Activated T-cell treated with anti-CD3 and anti-CD28 coated beads for 24 hours (primary cell): ENCODE data around the gene ZNF534.
"Not testable (repeated sequence)": the region's sequence is repeated elsewhere in the genome, so short reads cannot be mapped to it uniquely, and the experiment has no call there.

Experiments used
- DNase-seq: peaks from one replicate; pipeline ENCODE4 v3.0.0-alpha.2; 2020; ENCODE audit warnings: low read depth

Gene ZNF534

DNA sequence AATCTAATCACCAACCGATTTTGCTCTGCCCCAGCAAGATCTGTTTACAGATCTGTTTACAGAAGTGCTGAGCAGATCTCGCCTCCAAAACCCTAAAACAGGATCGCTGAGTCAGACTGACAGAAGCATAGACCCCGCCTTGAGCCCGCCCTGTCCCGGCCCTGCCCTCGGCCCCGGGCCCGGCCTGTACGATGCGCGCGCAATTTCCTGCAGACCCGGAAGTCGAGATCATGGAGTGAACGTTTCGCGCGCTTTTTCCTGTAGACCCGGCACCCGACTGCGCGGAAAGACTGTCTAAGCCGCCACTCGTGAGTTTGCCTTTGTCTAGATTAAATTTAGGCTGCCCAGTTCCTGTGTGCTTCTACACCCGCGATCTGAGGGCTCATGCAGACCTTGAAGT is at the start of gene ZNF534:
Gene ZNF534, plus strand, starts transcription at position 212 of the 400 bp plus-strand sequence. CDS start 2,327 bp downstream, outside the sequence.
- DNase-seq = no peak

- no peak for DNase-seq
These were observed 37.8 kb upstream of the ZNF534 start for GRCh38 chr19:52391135-52391534.

DNA sequence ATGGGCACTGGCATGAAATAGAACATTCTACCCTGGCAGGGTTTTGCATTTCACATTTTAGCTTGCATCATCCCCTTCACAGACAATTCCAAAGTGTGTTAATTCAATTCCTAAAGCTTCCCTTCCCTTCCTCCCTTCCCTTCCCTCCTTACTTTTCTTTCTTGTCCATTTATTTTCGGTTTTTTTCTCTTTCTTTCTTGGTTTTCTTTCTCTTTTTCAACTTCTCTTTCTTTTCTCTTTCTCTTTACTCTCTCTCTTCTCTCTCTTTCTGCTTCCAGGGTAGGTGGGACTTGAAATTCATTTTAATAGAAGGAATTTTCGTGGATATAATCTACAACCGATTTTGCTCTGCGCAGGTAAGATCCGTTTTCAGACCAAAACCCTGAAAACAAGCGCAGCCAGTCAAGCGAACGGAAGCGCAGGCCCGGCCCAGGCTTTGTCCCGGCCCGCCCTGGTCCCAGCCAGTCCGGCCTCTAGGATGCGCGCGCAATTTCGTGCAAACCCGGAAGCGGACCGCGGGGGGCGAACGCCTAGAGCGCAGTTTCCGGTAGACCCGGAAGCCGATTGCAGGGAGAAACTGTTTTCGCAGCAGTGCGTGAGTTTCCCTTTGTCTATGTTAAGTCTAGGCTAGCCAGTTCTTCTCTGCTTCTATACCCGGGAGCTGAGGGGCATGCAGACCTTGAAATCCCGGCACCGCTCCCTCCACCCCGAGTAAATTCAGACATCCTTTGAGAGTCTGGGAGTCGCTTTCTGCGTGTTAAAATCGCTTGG is 31.5 kb upstream of the ZNF534 start, which contains the start of gene ZNF528:
Gene ZNF528, plus strand, starts transcription at position 540 of the 771 bp plus-strand sequence. CDS start 4,165 bp downstream, outside the sequence.
- DNase-seq = peak; percentile 91

- DNase-seq = no peak
These were observed 30.9 kb upstream of the ZNF534 start for GRCh38 chr19:52398081-52398441.

DNA sequence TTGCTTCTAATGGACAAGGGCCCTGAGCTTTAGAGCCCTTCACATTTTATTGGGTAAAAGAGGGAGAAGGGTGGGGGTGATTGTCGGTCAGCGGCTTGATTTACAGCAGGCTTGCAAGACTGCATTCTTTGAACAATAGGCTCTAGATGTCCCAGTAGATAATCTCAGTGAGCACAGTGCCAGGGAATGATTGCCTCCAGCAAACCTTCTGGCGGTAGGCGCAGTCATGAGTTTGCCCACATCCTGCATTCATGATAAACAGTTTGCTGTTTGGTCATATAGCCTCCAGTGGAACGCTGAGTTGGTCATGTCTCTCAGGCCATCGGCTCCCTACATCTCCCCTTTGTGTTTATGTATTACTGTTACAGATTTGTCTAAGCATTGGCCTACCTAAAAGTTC is 18.7 kb upstream of the ZNF534 start:
- no peak for DNase-seq

- DNase-seq = no peak
These were observed 13.2 kb upstream of the ZNF534 start for GRCh38 chr19:52415711-52416110.

DNA sequence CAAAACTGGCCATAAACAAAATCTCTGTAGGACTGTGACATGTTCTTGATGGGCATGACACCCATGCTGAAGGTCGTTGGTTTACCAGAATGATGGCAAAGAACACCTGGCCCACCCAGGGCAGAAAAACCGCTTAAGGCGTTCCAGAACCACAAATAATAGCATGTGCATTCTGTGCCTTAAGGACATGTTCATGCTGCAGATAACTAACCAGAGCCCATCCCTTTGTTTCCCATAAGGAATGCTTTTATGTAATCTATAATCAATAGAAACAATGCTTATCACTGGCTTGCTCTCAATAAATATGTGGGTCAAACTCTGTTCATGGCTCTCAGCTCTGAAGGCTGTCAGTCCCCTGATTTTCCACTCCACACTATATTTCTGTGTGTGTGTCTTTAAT is 13.2 kb downstream of the ZNF534 start:
- no peak for DNase-seq

GRCh38 chr19:52444506-52444905 is 15.6 kb downstream of the ZNF534 start:
- no peak for DNase-seq

DNA sequence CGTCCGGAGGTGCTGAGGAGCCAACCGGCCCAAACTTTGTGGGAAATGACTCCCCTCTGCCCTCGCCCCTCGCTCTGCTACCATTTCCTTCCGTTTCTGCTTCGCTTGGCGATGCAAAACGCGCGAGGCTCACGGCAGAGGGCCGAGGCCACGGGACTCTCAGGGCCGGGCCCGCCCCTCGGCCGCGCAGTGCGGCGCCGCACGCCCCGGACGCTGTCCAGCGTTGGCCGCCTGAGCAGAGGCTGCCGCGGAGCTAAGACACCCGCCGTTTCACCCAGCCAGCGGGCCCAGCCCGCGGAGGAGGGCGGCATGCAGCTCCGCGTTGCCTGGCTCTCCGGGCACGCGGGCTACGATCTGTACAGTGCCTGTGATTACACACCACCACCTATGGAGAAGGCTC is 22.3 kb downstream of the ZNF534 start:
- no peak for DNase-seq

DNA sequence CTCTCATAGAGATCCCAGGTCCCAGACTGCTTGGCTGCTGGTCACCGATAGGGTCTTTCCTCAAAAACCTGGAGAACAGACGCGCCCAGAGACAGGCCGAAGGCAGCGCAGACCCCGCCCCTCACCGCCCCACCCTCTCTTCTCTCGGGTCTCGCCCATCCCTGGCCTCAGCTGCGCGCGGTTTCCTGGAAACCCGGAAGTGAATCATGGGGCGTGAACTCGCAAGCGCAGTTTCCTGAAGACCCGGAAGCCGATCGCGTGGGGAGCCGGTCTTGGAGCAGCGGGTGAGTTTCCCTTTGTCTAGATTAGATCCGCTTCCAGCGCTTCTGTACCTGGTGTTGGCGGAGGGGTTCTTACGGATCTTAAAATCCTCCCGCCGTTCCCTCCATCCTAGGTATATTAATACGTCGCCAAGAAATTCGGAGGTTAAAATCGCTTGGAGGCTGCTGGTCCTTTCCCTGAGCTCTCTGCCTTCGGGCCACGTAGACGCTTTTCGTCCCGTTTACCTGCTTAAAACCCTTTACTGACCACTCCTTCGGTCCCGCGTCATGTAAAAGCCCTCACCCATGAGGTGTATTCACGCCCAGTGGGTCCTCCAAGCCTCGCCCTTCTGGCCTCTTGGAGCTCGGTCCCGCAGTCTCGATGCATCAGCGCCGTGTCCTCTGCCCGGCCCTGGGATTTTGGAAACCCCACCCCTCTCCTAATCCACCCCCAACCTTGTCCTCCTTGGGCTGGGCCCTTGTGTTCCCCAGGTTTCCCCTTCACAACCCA is 24.6 kb downstream of the ZNF534 start, which contains the start of gene ZNF578:
Gene ZNF578, plus strand, starts transcription at position 230 of the 771 bp plus-strand sequence. CDS start 48,293 bp downstream, outside the sequence.
- DNase-seq = peak; percentile 59

- no peak for DNase-seq
These were observed 36.0 kb downstream of the ZNF534 start for GRCh38 chr19:52464798-52465470.

DNA sequence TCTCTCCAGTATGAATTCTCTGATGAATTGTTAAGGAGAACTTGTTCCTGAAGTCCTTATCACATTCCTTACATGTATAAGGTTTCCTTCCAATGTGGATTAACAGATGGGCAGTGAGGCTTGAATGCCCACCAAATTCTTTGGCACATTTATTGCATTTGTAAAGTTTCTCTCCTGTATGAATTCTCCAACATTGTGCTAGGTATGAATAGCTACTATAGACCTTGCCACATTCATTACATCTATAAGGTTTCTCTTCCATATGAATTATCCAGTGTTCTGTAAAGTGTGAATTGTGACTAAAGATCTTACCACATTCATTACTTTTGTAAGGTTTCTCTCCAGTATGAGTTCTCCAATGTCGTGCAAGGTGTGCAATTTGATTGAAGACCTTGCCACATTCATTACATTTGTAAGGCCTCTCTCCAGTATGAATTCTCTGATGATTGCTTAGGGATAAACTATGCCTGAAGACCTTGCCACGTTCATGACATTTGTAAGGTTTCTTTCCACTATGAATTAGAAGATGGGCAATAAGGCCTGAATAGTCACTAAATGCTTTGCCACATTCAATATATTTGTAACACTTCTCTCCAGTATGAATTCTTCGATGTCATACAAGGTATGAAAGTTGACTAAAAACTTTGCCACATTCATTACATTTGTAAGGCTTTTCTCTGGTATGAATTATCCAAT is 44.9 kb downstream of the ZNF534 start:
- no peak for DNase-seq

DNA sequence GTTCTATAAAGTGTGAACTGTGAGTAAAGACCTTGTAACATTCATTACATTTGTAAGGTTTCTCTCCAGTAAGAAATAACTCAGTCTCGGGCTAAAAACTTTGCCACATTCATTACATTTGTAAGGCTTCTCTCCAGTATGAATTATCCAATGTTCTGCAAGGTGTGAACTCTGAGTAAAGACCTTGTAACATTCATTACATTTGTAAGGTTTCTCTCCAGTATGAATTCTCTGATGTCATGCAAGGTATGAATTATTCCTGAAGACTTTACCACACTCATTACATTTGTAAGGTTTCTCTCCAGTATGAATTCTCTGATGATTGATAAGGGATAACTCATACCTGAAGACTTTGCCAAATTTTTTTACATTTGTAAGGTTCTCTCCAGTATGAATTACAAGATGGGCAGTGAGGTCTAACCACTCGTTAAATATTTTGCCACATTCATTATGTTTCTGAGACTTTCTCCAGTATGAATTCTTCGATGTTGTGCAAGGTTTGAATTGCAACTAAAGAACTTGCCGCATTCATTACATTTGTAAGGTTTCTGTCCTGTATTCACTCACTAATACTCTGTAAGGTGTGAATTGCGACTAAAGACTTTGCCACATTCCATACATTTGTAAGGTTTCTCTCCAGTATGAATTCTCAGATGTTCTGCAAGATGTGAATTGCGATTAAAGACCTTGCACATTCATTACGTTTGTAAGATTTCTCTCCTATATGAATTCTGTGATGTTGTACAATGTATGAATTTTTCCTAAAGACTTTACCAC is 45.6 kb downstream of the ZNF534 start:
- DNase-seq = no peak

- not testable (repeated sequence) for DNase-seq
These were observed 55.3 kb downstream of the ZNF534 start for GRCh38 chr19:52484111-52484743.

DNA sequence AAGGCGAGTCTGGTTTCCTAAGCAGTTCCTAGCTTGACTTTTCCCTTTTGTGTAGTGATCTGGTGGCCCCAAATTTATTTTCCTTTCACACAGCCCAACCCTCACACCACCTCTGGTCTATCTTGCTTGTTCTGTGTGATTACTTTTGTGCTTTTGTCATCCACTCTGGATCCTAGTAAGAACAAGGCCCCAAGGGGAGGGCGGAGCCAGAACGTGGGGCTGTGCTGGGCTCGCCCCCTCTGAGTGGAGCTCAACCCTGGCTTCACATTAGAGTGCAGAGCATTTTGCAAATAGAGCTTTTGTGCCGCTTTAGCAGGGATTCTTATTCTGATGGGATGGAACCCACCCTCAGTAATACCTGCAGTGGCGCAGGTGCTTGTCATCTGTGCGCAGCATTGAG is 56.1 kb downstream of the ZNF534 start:
- DNase-seq = not testable (repeated sequence)

DNA sequence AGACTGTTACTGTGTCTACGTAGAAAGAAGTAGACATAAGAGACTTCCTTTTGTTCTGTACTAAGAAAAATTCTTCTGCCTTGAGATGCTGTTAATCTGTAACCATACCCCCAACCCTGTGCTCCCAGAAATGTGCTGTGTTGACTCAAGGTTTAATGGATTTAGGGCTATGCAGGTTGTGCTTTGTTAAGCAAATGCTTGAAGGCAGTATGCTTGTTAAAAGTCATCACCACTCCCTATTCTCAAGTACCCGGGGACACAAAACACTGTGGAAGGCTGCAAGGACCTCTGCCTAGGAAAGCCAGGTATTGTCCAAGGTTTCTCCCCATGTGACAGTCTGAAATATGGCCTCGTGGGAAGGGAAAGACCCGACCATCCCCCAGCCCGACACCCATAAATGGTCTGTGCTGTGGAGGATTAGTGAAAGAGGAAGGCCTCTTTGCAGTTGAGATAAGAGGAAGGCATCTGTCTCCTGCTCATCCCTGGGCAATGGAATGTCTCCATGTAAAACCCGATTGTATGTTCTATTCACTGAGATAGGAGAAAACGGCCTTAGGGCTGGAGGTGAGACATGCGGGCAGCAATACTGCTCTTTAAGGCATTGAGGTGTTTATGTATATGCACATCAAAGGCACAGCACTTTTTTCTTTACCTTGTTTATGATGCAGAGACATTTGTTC is 56.8 kb downstream of the ZNF534 start:
- not testable (repeated sequence) for DNase-seq

- no peak for DNase-seq
These were observed 63.4 kb downstream of the ZNF534 start for GRCh38 chr19:52492201-52492993.

DNA sequence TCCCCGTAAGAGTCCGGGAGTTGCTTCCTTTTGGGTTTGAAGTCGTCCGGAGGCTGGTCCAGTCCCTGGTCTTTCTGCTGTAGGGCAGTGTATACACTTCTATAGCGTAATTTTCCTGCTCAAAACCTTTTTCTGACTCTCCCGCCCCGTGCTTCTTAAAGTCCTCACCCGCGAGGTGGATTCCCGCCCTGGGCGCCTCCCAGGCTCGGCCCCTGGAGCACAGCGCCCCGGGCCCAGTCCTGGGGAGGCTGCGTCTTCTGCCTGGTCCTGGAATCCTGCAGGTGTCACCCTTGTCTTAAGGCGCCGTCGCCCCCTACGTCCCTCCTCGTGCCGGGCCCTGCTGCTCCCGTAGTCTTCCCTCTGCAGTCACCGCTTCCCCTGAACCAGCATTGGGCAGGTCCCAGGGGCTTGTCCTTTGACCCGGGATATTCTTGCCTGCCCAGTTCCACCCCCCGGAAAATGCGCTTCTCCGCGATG is 64.1 kb downstream of the ZNF534 start:
- DNase-seq = no peak

DNA sequence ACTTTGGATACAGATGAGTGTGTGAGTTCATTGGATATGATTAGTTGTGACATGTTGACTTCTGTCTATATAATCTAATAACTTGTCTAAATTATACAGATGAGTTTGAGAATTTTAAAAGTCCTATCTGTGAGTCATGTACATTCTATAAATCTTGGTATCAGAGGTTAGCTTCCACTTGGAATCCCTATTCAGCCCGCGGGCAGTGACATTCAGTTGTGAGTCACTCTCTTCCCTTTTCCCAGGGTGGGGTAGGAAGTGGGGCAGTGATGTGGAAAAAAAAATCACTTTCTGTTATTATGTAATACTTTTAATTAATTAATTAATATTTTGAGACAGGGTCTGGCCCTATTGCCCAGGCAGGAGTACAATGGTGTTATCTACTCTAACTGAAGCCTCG is 65.6 kb downstream of the ZNF534 start:
- no peak for DNase-seq
